GM18951 (cell line): ENCODE measurements around the gene EFNA3.
A peak's percentile ranks its signal among the peaks of the same experiment; 100 is the strongest.

Experiments
- POLR2A ChIP-seq: IDR thresholded peaks from 4 replicates; pipeline ENCODE4 v1.6.1; 2011; ENCODE audit warnings: mild to moderate bottlenecking; ENCODE audit not compliant: insufficient read length, insufficient read depth; ENCODE audit errors: extremely low read depth
- in situ Hi-C: fragments of 300-500 bp; cut with MboI; formaldehyde crosslinking; loops from one replicate; pipeline ENCODE4 v1.12.0; 2022; ENCODE audit warnings: low sequenced_read_pairs, mixed read lengths, inconsistent platforms; ENCODE audit not compliant: unreplicated experiment

EFNA3 gene

GRCh38 chr1:155125511-155125945 is 46.9 kb downstream of the EFNA3 start:
- in situ Hi-C loops: no loop called here
- no peak for TF ChIP-seq POLR2A

GRCh38 chr1:155125946-155126555 is 47.4 kb downstream of the EFNA3 start:
- in situ Hi-C loops: no loop called here
- no peak for TF ChIP-seq POLR2A

- TF ChIP-seq POLR2A: no peak
- in situ Hi-C loops: no loop called here
Measured at GRCh38 chr1:155126556-155127104, 48.0 kb downstream of the EFNA3 start.

GRCh38 chr1:155127105-155127966 is 48.7 kb downstream of the EFNA3 start, which contains the start of gene EFNA1:
TSS of gene EFNA1 (plus strand) at chr1:155127876. CDS start at chr1:155127978, 102 bp downstream.
- in situ Hi-C loops: no loop called here

GRCh38 chr1:155127967-155128754 is 49.5 kb downstream of the EFNA3 start:
- TF ChIP-seq POLR2A: no peak

More at GRCh38 chr1:155127105-155127966, 48.7 kb downstream of the EFNA3 start, which contains the start of gene EFNA1:
- peak; percentile 13 for TF ChIP-seq POLR2A

GRCh38 chr1:155128755-155129473 is 50.3 kb downstream of the EFNA3 start:
- TF ChIP-seq POLR2A: no peak
- in situ Hi-C loops: no loop called here

More at GRCh38 chr1:155127967-155128754, 49.5 kb downstream of the EFNA3 start:
- in situ Hi-C loops: no loop called here

- no peak for TF ChIP-seq POLR2A
- in situ Hi-C loops: no loop called here
Measured at GRCh38 chr1:155130272-155131006, 51.8 kb downstream of the EFNA3 start.

- in situ Hi-C loops: no loop called here
- no peak for TF ChIP-seq POLR2A
Measured at GRCh38 chr1:155131285-155131684, 52.6 kb downstream of the EFNA3 start.

GRCh38 chr1:155131856-155132255 is 53.2 kb downstream of the EFNA3 start:
- in situ Hi-C loops: no loop called here
- TF ChIP-seq POLR2A: no peak

- TF ChIP-seq POLR2A: no peak
- in situ Hi-C loops: no loop called here
Measured at GRCh38 chr1:155133799-155134281, 55.2 kb downstream of the EFNA3 start.

- in situ Hi-C loops: no loop called here
- no peak for TF ChIP-seq POLR2A
Measured at GRCh38 chr1:155134322-155134721, 55.7 kb downstream of the EFNA3 start.
